Renal cortex interstitium (tissue), 11 donors: ENCODE measurements around the gene BORCS5. TPM values are rescaled to one million over a fixed set of nuclear protein-coding genes. Genes with fewer than 3 reads are reported as not detected.
"Not testable (repeated sequence)": the region's sequence is repeated elsewhere in the genome, so short reads cannot be mapped to it uniquely, and the experiment has no call there.

Source experiments
- DNase-seq, 11 donors: peaks; one replicate each; pipeline ENCODE4 v3.0.0-alpha.2; 2013; ENCODE audit warnings: low read depth in 9 of 11, low spot score in 4 of 11; ENCODE audit errors: extremely low read depth in 1 of 11
- polyA plus RNA-seq, 3 donors: library from polyadenylated mRNA; unstranded; fragments of 120-200 nt; gene quantifications; one replicate each; pipeline ENCODE4 v1.2.1, GENCODE V29; 2013; ENCODE audit not compliant: insufficient read length in 3 of 3

Gene BORCS5
- polyA plus RNA-seq, 3 donors = 8.6 to 10.3 (median 9.2) TPM

DNA sequence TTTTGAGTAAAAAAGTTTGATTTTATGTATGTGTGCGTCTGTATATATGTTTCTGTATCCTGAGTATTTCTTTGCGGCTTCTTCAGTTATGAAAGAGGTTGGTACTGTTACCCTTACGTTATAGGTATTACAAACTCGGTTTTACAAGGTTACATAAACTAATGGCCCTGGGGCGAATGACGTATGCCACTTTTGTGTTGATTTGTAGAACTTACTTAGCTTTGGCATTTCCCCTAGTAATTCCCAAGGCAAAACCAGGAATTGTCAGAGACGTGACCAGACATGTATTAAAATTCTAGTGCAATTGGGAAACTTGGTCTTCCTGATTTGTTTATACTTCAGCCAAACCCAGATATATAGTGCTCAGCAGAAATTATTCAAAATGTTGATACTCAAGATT lies 112.5 kb downstream of the BORCS5 start:
- no peak for DNase-seq

DNA sequence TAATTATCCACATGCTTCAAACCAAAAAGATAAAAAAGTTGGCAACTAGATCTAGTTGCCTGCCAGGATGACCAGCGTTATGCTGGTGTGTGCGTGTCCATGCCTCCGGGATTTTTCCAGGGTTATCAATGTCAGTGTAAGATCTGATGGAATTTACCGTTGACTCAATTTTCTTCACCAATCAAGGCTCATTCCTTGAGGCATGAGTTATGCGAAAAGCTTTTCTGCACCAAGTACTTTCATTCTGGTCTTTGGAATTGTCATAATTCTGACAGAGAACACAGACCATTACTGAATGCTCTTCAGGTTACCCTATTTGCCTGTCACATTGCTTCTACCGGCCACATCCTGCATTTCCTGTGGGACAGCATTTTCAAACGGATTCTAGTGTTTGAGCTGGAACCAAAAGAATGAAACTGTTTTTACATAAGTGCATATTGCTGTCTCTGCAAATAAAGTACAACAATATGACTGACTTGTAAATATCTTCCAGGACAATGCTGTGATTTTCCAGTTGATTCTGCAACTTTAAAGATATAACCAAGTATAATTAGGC lies 114.0 kb downstream of the BORCS5 start:
- no peak for DNase-seq

DNA sequence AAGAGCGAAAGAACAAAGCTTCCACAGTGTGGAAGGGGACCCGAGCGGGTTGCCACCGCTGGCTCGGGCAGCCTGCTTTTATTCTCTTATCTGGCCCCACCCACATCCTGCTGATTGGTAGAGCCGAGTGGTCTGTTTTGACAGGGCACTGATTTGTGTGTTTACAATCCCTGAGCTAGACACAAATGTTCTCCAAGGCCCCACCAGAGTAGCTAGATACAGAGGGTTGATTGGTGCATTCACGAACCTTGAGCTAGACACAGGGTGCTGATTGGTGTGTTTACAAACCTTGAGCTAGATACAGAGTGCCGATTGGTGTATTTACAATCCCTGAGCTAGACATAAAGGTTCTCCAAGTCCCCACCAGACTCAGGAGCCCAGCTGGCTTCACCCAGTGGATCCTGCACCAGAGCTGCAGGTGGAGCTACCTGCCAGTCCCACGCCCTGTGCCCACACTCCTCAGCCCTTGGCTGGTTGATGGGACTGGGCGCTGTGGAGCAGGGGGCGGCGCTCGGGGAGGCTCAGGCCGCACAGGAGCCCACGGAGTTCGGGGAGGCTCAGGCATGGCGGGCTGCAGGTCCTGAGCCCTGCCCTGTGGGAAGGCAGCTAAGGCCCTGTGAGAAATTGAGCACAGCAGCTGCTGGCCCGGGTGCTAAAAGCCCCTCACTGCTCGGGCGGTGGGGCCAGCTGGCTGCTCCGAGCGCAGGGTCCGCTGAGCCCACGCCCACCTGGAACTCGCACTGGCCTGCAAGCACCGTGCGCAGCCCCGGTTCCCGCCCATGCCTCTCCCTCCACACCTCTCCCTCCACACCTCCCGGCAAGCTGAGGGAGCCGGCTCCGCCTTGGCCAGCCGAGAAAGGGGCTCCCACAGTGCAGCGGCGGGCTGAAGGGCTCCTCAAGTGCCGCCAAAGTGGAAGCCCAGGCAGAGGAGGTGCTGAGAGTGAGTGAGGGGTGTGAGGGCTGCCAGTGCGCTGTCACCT lies 115.4 kb downstream of the BORCS5 start:
- DNase-seq = not testable (repeated sequence)

DNA sequence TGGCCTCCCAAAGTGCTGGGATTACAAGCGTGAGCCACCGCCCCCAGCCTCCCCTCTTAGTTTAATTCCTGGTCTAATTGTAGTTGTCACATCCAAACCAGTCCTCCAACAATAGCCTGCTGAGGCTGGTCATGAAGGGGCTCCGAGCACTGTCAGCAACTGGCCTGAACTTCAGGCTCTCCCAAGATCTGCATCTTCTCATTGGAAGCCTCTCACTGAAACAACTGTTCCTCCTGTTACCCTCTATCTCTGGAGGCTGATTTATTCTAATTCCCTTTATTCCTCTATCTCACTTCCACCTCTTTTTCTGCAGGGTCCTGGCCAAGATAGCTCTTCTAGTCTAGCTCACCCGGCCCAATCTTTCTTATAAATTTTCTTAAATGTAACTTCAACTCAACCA lies 116.3 kb downstream of the BORCS5 start:
- no peak for DNase-seq

DNA sequence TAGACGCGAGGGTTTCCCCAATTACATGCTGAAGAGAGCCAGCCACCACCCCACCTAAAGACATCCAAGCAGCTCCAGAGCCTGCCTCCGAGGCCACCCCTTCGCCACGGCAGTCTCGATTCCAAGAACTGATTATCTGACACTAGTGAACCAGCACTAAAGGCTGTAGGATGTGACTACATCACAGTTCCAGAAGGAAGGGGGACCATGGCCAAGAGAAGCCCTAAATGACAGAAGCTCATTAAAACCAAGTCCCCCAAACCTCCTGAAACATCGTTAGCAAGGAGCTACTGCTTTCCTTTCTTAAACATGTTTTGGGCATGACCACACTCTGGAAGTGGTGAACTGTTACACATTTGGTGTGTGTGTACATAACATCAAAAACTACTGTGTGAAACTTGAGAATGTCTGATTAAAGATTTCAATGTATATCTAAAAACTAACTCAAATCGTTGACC lies 117.6 kb downstream of the BORCS5 start:
- DNase-seq = no peak

DNA sequence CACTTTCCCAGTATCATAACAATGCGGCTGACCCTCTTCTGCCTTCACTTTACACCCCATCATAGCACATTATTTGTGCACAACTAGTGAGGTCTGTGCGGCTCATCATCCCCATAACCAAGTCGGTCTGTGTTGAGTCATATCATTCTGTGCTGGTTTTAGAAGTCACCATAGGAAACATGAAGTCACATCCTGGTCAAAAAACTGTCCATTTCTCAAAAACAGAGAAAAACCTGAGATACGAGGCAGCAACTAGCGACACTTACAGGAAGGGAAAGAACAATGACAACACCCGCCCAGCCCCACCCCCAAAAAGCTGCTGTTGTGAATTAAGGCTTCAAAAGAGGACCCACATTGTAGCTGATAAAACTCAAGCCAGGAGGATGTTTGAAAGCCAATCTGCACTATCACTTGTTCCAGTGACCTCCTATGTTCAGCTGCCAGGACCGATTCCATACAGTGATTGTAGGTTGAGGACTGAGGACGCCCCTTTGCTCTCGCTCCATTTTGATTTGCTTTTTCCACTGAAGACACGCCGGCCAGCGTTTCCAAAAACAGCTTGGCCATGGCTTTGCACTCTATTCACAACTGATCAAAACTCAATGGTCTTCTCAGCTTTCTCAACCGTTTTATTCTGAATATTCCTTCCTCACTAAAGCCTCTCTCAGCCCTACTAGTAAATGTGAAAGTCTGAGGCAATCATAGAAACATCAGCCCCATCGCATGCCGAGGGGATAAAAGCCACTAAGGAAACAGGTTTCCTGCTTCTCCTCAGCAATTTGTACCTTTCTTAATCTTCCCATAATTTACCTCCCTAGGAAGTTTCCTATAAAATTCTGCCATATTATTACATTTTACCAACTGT lies 118.3 kb downstream of the BORCS5 start:
- no peak for DNase-seq

DNA sequence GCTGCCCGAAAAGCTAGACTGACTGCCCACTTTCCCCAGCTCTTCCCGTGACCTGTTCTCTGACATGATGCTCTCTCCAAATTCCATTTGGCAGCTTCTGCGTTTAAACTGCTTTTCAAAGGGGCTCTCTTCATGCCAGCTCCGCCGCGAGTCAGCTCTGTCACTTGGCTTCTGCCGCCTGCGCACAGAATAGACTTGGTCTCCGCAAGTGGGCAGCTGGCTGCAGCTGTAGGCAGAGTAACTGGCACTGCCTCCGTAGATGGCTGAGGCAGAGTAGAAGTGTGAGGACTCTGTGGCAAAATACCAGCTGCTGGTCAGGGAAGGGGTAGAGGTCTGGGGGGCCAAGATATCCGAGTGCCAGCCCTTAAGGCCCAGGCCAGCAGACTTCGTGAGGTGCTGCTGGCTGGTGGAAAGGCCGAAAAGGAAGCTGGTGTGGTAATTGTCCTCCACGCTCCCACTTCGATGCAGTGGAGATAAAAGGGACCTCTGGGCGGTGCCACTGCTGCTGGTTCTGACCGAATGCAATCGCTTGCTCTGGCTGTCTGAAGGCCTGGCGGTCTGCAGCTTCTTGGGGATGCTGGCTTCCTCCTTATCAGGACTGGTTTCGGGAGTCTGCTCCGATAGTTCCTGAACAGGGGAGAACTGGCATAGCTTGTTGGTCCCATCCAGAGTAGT lies 120.1 kb downstream of the BORCS5 start:
- DNase-seq = no peak

DNA sequence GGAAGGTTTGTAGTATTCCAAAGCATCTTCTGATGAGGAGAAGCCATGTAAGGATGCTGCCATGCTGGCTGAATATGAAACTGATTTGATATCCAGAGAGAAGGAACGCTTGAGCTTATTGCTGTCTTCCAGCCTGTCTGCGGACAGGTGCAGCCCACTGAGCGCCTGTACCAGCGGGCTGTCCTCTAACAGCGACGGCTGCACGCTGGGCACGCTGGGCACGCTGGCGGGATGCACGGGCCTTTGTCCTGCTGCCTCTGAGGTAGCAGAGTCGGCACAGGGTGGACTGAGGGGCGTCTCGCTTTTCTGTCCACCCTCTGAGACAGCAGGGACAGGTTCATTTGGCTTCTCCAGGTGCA lies 120.6 kb downstream of the BORCS5 start:
- DNase-seq = no peak

DNA sequence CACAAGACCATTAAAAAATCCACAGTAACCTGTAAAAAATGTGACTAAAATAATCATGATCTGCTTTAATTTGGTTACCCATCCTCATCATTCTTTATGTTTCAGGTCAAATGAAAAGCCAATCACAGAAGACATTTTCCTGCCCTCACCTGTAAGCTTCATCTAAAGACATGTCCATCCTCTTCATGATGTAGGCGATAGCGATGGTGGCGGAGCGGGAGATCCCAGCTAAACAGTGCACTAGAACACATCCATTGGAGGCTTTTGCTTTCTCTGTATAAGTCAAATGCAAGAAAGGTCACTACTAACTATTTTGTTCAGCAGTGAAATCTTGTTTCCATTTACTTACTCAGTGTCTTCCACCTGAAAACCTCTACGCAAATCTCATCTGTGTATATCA lies 123.2 kb downstream of the BORCS5 start:
- no peak for DNase-seq

DNA sequence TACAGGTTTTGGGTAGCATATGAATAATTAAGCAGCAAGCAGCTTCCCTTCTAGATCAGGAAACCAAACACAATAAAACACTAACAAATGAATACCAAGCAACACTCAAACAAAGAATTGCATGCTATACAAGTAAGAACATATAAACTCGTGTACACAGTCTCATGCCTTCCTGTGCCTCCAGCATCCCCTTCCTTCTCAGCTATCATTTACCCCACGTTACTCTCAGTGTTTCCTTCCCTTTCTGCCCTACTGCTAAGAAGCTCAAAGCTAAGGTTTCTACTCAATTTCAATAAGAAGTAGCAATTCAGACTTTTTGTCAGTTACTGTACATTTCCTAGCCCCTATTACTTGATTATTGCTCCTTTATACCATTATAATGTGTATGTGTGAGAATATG lies 124.8 kb downstream of the BORCS5 start:
- no peak for DNase-seq

DNA sequence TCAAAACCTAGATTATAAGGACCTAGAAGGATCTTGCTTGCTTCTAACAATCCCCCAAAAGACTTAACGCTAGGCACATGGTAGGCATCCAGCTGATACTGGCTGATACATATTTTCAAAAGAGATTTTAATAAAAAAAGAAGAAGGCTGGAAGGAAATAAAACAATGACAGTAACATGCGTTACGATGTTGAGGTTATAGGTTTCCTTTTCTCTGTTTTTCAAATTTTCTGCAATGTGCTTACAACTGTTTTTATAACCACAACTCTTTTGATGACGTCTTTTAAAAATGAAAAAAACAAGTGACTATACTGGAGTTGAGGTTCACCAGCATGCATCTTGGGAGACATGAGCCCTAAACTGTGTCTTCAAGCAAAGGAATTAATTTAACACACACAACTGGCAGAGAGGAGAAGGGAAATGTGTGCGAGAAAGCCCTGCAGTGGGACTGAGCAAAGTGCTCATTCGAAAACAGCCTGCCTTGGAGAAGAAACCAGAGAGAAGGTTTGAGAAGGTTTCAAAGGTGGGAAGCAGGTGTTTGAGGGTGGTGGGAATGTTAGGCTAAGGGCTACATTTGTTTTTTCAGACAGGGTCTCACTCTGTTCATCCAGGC lies 125.4 kb downstream of the BORCS5 start:
- DNase-seq = no peak

DNA sequence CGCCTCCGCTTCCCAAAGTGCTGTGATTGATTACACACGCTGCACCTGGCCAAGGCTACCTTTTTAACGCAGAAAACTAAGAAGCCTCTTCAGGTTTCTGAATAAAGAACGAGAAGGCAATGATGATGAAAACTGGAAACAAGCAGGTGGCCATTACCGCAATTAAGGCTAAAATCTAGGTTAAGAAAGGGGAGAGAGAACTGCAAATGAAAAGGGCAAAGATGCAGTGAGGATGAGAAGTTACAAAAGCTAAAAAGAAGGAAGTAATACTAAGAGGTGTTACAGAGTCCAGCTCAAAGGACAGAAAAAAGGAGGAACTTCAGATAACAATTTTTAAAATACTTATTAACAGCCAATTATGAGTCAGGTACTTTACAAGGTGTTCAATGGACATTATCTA lies 126.1 kb downstream of the BORCS5 start:
- no peak for DNase-seq

DNA sequence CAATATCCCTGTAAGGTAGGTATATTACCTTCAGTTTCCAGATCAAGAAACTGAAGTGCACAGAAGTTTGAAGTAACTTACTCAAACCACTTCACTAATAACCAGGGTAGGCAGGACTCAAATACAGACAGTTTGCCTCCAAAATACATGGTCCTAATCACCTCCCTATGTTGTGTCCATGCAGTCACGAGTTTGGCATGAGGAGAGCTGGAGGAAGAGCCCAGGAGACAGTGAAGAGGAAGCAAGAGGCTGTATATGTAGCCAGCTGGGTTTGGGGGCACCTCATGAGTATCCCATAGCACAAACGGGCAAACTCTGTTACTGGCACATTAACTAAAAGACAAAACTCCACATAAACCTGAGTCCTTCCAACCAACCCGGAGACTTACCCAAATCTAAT lies 126.6 kb downstream of the BORCS5 start:
- no peak for DNase-seq

DNA sequence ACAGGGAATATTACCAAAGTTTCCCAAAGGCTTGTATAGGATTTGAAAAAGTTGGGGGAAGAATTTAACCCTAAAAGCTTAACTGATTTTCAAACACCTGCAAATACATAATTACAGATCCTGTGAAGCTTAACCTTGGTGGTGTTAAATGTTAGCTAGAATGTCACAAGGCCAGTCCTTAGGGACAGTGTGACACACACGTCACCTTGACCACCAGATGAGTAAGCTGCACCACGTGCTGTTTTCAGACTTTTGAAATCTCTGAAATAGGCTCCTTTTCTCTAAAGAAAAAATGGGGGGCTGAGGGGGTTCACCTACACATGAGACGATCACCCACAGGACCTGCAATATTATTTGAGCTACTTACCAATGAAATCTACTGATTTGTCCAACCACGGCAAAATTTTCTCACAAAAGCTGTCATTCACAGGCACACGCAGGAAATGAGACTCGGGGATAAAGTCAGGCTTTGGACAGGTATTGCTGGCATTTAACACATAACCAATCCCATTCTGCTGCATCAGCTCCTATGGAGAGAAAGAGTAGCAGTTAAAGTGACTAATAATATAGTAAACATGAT lies 129.9 kb downstream of the BORCS5 start:
- no peak for DNase-seq

DNA sequence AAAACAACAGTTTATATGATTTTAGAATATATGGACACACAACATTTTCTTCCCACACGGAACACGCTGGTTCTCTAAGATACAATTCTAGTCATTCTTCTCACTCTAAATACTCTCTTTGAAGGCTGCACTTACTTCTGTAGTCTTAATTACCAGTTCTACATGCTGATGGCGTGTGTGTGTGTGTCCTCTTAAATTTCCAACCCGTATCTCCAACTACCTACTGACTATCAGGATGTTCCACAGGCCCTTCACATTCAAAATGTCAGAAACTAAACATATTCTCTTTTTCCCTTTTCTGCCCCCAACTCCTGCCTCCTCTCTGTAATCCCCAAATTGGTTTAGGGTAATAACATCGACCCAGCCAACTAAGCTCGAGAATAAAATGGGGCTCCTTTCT lies 130.6 kb downstream of the BORCS5 start:
- no peak for DNase-seq

DNA sequence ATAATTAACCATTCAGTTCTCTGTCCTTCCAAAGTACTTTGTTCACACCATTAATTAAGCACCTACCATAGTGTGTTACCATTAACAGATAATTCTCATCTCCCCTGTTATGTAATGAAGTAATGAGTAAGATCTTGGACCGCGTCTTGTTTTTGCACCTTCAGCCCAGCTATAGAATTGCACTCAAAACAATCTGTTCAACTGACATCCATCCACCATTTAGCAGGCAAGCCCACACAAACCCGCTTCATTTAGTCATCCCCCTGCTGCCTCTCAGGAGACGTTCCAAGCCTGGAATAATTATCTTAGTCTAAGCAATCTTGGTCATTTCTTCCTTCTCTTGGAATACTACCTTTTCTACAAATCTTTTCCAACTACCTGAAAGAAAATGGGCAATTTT lies 131.4 kb downstream of the BORCS5 start:
- no peak for DNase-seq

DNA sequence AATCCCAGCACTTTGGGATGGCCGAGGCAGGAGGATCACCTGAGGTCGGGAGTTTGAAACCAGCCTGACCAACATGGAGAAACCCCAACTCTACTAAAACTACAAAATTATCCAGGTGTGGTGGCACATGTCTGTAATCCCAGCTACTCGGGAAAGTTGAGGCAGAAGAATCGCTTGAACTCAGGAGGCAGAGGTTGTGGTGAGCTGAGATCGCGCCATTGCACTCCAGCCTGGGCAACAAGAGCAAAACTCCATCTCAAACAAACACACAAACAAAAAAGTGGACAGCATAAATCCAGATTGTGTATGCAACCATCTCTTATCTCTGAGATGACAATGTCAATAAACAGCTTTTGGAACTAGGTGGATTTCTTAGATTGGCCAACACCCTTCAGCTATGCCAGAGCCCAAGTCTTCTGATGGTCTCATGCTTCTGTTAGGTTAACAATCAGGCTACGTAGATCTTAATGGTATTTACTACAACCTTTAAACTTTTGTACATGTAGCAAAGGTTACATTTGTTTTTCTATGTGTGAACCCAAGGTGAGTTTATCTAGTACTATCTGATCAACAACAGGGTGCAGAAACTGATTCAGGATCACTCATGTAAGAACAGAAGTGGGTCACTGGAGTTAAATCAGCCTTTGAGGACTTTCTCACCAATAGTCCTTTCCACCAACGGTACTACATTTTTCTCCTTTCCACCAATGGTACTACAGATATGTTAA lies 132.1 kb downstream of the BORCS5 start:
- no peak for DNase-seq

DNA sequence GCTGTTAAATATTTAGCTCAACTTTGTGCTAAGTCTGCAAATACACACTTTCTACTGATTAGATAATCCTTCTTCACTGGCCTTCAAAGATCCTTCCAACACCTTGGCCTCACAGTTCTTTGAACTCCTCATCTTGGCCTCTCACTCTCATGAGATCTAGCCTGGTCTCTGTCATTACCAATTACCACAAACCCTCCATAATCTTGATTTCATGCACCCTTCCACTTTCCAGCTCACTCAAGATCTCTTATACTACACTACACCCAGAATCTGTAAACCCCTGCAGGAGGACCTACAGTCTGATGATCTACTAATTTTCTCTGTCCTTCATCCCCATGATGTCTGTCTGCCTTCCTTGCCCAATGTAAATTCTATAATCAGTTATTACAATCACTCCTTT lies 134.7 kb downstream of the BORCS5 start:
- no peak for DNase-seq
